HEK293 (cell line): Measurements from ENCODE around the gene RFLNA.
A peak's percentile ranks its signal among the peaks of the same experiment; 100 is the strongest.

Experiments used
- CTCF ChIA-PET: fragments of 350-600 bp; formaldehyde crosslinking; extraction: SDS; loops from one replicate; lab custom pipeline; 2021; ENCODE audit warnings: antibody characterized with exemption; lab: Yijun Ruan, JAX
- POLR2A ChIA-PET: fragments of 300-600 bp; formaldehyde crosslinking; extraction: SDS; loops from one replicate; lab custom pipeline; 2020; ENCODE audit warnings: antibody characterized with exemption, inconsistent platforms; lab: Yijun Ruan, JAX
- H3K27ac ChIP-seq: fragments of 200-500 bp; sonication (Bioruptor generic); 2 replicates; pipeline ENCODE4 v1.5.1; 2014; ENCODE audit warnings: low read depth, low read length, control low read depth, inconsistent platforms; ENCODE audit errors: extremely low read depth
- H3K36me3 ChIP-seq, 2 experiments: fragments of 200-500 bp in 1 of 2; sonication (Bioruptor generic) in 1 of 2; 1 replicate in 1 of 2; 2 replicates in 1 of 2; pipeline ENCODE4 v1.5.1; 2014 to 2017; ENCODE audit warnings: inconsistent platforms in 2 of 2, low read length in 2 of 2; ENCODE audit not compliant: control insufficient read depth in 2 of 2, insufficient read depth in 1 of 2
- H3K4me1 ChIP-seq: fragments of 200-500 bp; sonication (Bioruptor generic); 2 replicates; pipeline ENCODE4 v1.5.1; 2014; ENCODE audit warnings: mild to moderate bottlenecking, low read length, inconsistent platforms; ENCODE audit not compliant: control insufficient read depth, insufficient read depth
- H3K4me3 ChIP-seq: 2 replicates; pipeline ENCODE4 v1.5.1; 2011; ENCODE audit warnings: low read depth, mild to moderate bottlenecking, control low read depth, low read length, moderate library complexity
- H3K9me3 ChIP-seq: fragments of 200-500 bp; sonication (Bioruptor generic); 2 replicates; pipeline ENCODE4 v1.5.1; 2014; ENCODE audit warnings: low read depth, low read length, inconsistent platforms; ENCODE audit not compliant: control insufficient read depth, insufficient read depth
- EGR2 ChIP-seq: fragments of 450-650 bp; formaldehyde crosslinking; IDR thresholded peaks from 2 replicates; pipeline ENCODE4 v1.5.1; 2016; ENCODE audit warnings: low read depth, missing biosample characterization, missing genetic modification characterization
- GLIS1 ChIP-seq: fragments of 450-650 bp; formaldehyde crosslinking; IDR thresholded peaks from 2 replicates; pipeline ENCODE4 v1.5.1; 2016; ENCODE audit warnings: missing biosample characterization, missing genetic modification characterization
- ZBTB17 ChIP-seq: fragments of 450-650 bp; formaldehyde crosslinking; IDR thresholded peaks from 2 replicates; pipeline ENCODE4 v1.5.1; 2016; ENCODE audit warnings: missing biosample characterization, missing genetic modification characterization
- ZBTB20 ChIP-seq: fragments of 450-650 bp; formaldehyde crosslinking; IDR thresholded peaks from 2 replicates; pipeline ENCODE4 v1.5.1; 2016; ENCODE audit warnings: missing biosample characterization, missing genetic modification characterization
- ZBTB8A ChIP-seq: fragments of 450-650 bp; formaldehyde crosslinking; IDR thresholded peaks from 2 replicates; pipeline ENCODE4 v1.5.1; 2016; ENCODE audit warnings: missing biosample characterization, missing genetic modification characterization
- ZFHX2 ChIP-seq: fragments of 450-650 bp; formaldehyde crosslinking; conservative IDR thresholded peaks from 2 replicates; pipeline ENCODE4 v1.5.1; 2016; ENCODE audit warnings: missing biosample characterization, missing genetic modification characterization
- ZFP69B ChIP-seq: fragments of 450-650 bp; formaldehyde crosslinking; IDR thresholded peaks from 2 replicates; pipeline ENCODE4 v1.5.1; 2016; ENCODE audit warnings: missing biosample characterization, missing genetic modification characterization
- ZNF132 ChIP-seq: fragments of 450-650 bp; formaldehyde crosslinking; IDR thresholded peaks from 2 replicates; pipeline ENCODE4 v1.5.1; 2017; ENCODE audit warnings: missing biosample characterization, missing genetic modification characterization, borderline replicate concordance
- ZNF214 ChIP-seq: fragments of 450-650 bp; formaldehyde crosslinking; IDR thresholded peaks from 2 replicates; pipeline ENCODE4 v1.5.1; 2017; ENCODE audit warnings: missing biosample characterization, mild to moderate bottlenecking, missing genetic modification characterization, borderline replicate concordance
- ZNF350 ChIP-seq: fragments of 450-650 bp; formaldehyde crosslinking; IDR thresholded peaks from 2 replicates; pipeline ENCODE4 v1.5.0; 2017; ENCODE audit warnings: missing biosample characterization, mild to moderate bottlenecking, missing genetic modification characterization
- ZNF37A ChIP-seq: fragments of 450-650 bp; IDR thresholded peaks from 2 replicates; pipeline ENCODE4 v1.5.1; 2018; ENCODE audit warnings: missing biosample characterization, missing genetic modification characterization
- ZNF404 ChIP-seq: fragments of 450-650 bp; formaldehyde crosslinking; IDR thresholded peaks from 2 replicates; pipeline ENCODE4 v1.5.1; 2017; ENCODE audit warnings: missing biosample characterization, missing genetic modification characterization
- ZNF473 ChIP-seq: fragments of 450-650 bp; formaldehyde crosslinking; IDR thresholded peaks from 2 replicates; pipeline ENCODE4 v1.5.1; 2017; ENCODE audit warnings: missing biosample characterization, missing genetic modification characterization
- ZNF529 ChIP-seq: fragments of 450-650 bp; formaldehyde crosslinking; IDR thresholded peaks from 2 replicates; pipeline ENCODE4 v1.5.1; 2017; ENCODE audit warnings: missing genetic modification characterization, missing biosample characterization; ENCODE audit not compliant: insufficient replicate concordance
- ZNF585B ChIP-seq: fragments of 450-650 bp; formaldehyde crosslinking; IDR thresholded peaks from 2 replicates; pipeline ENCODE4 v1.5.1; 2016; ENCODE audit warnings: missing biosample characterization, missing genetic modification characterization
- ZNF624 ChIP-seq: fragments of 450-650 bp; formaldehyde crosslinking; IDR thresholded peaks from 2 replicates; pipeline ENCODE4 v1.5.1; 2017; ENCODE audit warnings: missing biosample characterization, missing genetic modification characterization
- ZNF701 ChIP-seq: fragments of 450-650 bp; formaldehyde crosslinking; IDR thresholded peaks from 2 replicates; pipeline ENCODE4 v1.5.1; 2016; ENCODE audit warnings: missing biosample characterization, missing genetic modification characterization
- ZNF792 ChIP-seq: fragments of 450-650 bp; formaldehyde crosslinking; IDR thresholded peaks from 2 replicates; pipeline ENCODE4 v1.5.1; 2016; ENCODE audit warnings: missing biosample characterization, missing genetic modification characterization
- TF ChIP-seq, protein P1 (sequence below): fragments of 450-650 bp; formaldehyde crosslinking; IDR thresholded peaks from 2 replicates; pipeline ENCODE4 v1.5.0; 2017; ENCODE audit warnings: missing biosample characterization, missing genetic modification characterization, borderline replicate concordance
- TF ChIP-seq, protein P2 (sequence below): fragments of 450-650 bp; formaldehyde crosslinking; IDR thresholded peaks from 2 replicates; pipeline ENCODE4 v1.5.1; 2017; ENCODE audit warnings: missing biosample characterization, missing genetic modification characterization

RFLNA gene

DNA sequence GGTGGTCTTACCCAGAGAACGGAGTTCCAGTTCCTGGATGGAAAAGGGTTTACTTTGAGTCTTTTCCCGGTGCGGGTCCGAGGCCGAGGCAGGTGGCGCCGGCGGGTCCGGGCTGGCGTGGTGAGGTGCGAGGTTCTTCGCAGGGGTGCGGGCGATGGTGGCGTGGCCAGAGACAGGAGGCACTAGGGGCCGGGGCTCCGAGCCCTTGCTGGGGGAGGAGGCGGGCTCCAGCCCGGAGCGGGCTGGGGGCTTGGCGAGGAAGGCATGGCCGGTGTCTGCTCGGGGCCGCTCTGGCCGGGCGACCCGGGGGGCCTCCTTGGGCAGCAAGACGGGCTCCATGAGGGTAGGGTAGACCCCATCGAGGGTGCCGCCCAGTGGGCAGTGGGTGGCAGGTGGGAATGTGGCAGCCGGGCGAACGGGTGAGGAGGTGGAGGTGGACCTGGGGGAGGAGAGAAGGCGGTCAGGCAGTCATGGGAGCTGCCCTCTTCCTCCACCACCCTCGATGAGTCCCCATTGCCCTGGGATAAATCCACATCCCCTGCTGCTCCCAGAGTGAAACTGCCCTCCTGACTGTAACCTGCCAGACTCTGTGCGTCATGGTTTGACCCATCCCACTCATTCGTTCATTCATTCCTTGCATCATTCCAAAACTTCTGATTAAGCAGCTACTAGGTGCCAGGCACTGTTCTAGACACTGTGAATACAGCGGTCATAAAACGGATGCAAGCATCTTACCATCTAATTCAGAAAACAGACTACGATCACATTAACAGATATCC, 42.0 kb downstream of the RFLNA start:
- Histone ChIP-seq H3K4me3 (no peak overlapping the region), H3K27ac (no peak overlapping the region), H3K36me3 (peaks cover 8 to 68% of the 10 kb centered on the region in 2 experiments; a peak in 2 of 3 replicates), H3K4me1 (no peaks in the 10 kb centered on the region), H3K9me3 (no peaks in the 10 kb centered on the region)
- TF ChIP-seq ZNF132 (tag by site-specific recombination): no peak
- peak; percentile 38; the same call in 1 of the 2 replicates for TF ChIP-seq EGR2 (tag by site-specific recombination)
- no peak for TF ChIP-seq ZNF214
- no peak for TF ChIP-seq ZNF473 (tag by site-specific recombination)
- TF ChIP-seq GLIS1: no peak
- TF ChIP-seq ZNF350 (tag by site-specific recombination): no peak
- 0 out of 2 replicates have a peak, but pooled peaks have one; percentile 12 for TF ChIP-seq ZFHX2
- TF ChIP-seq, protein P1, sequence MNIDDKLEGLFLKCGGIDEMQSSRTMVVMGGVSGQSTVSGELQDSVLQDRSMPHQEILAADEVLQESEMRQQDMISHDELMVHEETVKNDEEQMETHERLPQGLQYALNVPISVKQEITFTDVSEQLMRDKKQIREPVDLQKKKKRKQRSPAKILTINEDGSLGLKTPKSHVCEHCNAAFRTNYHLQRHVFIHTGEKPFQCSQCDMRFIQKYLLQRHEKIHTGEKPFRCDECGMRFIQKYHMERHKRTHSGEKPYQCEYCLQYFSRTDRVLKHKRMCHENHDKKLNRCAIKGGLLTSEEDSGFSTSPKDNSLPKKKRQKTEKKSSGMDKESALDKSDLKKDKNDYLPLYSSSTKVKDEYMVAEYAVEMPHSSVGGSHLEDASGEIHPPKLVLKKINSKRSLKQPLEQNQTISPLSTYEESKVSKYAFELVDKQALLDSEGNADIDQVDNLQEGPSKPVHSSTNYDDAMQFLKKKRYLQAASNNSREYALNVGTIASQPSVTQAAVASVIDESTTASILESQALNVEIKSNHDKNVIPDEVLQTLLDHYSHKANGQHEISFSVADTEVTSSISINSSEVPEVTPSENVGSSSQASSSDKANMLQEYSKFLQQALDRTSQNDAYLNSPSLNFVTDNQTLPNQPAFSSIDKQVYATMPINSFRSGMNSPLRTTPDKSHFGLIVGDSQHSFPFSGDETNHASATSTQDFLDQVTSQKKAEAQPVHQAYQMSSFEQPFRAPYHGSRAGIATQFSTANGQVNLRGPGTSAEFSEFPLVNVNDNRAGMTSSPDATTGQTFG (tag by site-specific recombination): no peak
- no peak for TF ChIP-seq ZNF585B (tag by site-specific recombination)
- no peak for TF ChIP-seq ZNF701 (tag by site-specific recombination)
- no peak for TF ChIP-seq ZNF37A
- TF ChIP-seq ZBTB20 (tag by site-specific recombination): no peak
- ChIA-PET CTCF (interaction anchor here (0.6 to 1.1 kb wide), 3 partner anchors 369 to 434 kb away, joined by 3 to 4 read pairs (median 3); no protein-coding TSS in a partner anchor), POLR2A (no interaction called here)

DNA sequence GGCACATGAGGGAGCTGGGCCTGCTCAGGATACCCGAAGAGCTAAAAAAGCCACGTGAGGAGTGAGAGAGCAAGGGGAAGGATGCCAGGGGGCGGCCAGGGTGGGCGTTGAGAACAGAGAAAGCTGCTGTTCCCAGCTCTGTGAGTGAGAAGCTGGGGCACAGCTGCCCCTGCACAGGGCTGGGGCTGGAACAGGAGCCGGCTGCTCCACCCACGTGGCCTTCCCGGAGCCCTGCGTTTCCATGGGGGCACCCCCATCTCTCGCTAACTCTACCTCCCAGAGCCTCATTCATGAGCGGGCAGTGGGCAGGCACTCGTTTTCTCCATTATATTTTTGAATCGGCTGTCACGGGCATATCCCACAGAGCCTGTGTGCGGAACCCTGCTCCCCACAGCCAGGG, 42.7 kb downstream of the RFLNA start:
- CTCF ChIA-PET: interaction anchor here (0.6 to 1.1 kb wide), 3 partner anchors 369 to 434 kb away, joined by 3 to 4 read pairs (median 3); no protein-coding TSS in a partner anchor
- H3K36me3 ChIP-seq: peaks cover 8 to 64% of the 10 kb centered on the region in 2 experiments; a peak in 2 of 3 replicates
- TF ChIP-seq ZFHX2 (0 out of 2 replicates have a peak, but pooled peaks have one; percentile 13), EGR2 (tag by site-specific recombination) (peak; percentile 30; the same call in 1 of the 2 replicates), ZBTB17 (no peak), ZNF529 (no peak)
- TF ChIP-seq, all 188 proteins: peak for 2
- Histone ChIP-seq H3K4me1 (no peaks in the 10 kb centered on the region), H3K9me3 (no peaks in the 10 kb centered on the region), H3K27ac (no peak overlapping the region), H3K4me3 (no peak overlapping the region)
- POLR2A ChIA-PET: no interaction called here

DNA sequence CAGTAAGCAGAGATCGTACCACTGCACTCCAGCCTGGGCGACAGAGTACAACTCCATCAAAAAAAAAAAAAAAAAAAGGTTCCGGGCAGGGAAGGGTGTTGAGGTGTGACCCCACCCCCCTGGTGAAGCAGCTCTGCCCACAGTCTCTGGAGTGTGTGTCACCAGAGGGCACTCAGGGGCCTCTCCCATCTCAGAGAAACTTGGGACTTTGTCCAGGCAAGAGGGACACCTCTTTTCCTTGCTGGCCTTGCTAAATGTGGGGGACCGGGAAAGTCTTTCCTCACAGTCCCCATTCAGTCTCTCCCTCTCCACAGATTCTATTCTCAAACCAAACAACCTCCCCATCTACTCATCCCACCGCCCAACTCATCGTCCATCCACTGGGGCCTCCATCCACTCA, 43.6 kb downstream of the RFLNA start:
- H3K4me1 ChIP-seq: no peaks in the 10 kb centered on the region
- TF ChIP-seq, protein P2, sequence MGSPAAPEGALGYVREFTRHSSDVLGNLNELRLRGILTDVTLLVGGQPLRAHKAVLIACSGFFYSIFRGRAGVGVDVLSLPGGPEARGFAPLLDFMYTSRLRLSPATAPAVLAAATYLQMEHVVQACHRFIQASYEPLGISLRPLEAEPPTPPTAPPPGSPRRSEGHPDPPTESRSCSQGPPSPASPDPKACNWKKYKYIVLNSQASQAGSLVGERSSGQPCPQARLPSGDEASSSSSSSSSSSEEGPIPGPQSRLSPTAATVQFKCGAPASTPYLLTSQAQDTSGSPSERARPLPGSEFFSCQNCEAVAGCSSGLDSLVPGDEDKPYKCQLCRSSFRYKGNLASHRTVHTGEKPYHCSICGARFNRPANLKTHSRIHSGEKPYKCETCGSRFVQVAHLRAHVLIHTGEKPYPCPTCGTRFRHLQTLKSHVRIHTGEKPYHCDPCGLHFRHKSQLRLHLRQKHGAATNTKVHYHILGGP (tag by site-specific recombination): no peak
- TF ChIP-seq GLIS1: no peak
- TF ChIP-seq ZNF624 (tag by site-specific recombination): no peak
- TF ChIP-seq ZNF792 (tag by site-specific recombination): no peak
- no peak for TF ChIP-seq ZBTB8A (tag by site-specific recombination)
- no peak for TF ChIP-seq ZBTB20 (tag by site-specific recombination)
- no peak for TF ChIP-seq ZNF404
- no peak for TF ChIP-seq ZFP69B
- TF ChIP-seq, all 188 proteins: peak for 0
- ChIA-PET CTCF (interaction anchor here (0.6 kb wide), 1 partner anchor 302 kb away, joined by 5 read pairs; no protein-coding TSS in a partner anchor), POLR2A (no interaction called here)
- H3K4me3 ChIP-seq: no peak overlapping the region
- H3K27ac ChIP-seq: no peak overlapping the region
- no peaks in the 10 kb centered on the region for H3K9me3 ChIP-seq
- H3K36me3 ChIP-seq: peaks cover 9 to 66% of the 10 kb centered on the region in 2 experiments; a peak in 2 of 3 replicates
